Stimulated activated CD4-positive, alpha-beta T cell treated with anti-CD3 and anti-CD28 coated beads, Interleukin-4, amount 100 ng/mL, for 4 hours (primary cell): Measurements from ENCODE around the gene KLF4.

Experiments used
- DNase-seq, 2 experiments: peaks; one replicate each; pipeline ENCODE4 v3.0.0-alpha.2; 2020

Gene KLF4

GRCh38 chr9:107447834-107448233 is 41.7 kb downstream of the KLF4 start:
- no peak for DNase-seq

GRCh38 chr9:107447081-107447480 is 42.5 kb downstream of the KLF4 start:
- no peak for DNase-seq

- DNase-seq: no peak
Observed at GRCh38 chr9:107446491-107446890, 43.1 kb downstream of the KLF4 start.

GRCh38 chr9:107443786-107444185 is 45.8 kb downstream of the KLF4 start:
- no peak for DNase-seq

GRCh38 chr9:107439991-107440456 is 49.5 kb downstream of the KLF4 start:
- no peak for DNase-seq

GRCh38 chr9:107438211-107439031 is 51.1 kb downstream of the KLF4 start:
- DNase-seq: no peak

GRCh38 chr9:107437716-107438115 is 51.9 kb downstream of the KLF4 start:
- DNase-seq: no peak

- no peak for DNase-seq
Observed at GRCh38 chr9:107435415-107435814, 54.2 kb downstream of the KLF4 start.
